ENCODE data around the gene NPIPB6.
A peak's percentile ranks its signal among the peaks of the same experiment; 100 is the strongest.

The NPIPB6 gene

GRCh38 chr16:28321700-28322411 lies 41.5 kb downstream of the NPIPB6 start:
- DNase-seq: no peak

- no peak for DNase-seq
Measured at GRCh38 chr16:28320741-28321140, 42.6 kb downstream of the NPIPB6 start.

GRCh38 chr16:28320023-28320561 lies 43.2 kb downstream of the NPIPB6 start:
- DNase-seq: no peak

- DNase-seq: no peak
Measured at GRCh38 chr16:28319476-28320022, 43.8 kb downstream of the NPIPB6 start.

- no peak for DNase-seq
Measured at GRCh38 chr16:28318042-28318744, 45.1 kb downstream of the NPIPB6 start.

GRCh38 chr16:28317040-28317880 lies 46.0 kb downstream of the NPIPB6 start:
- DNase-seq: no peak

- no peak for DNase-seq
Measured at GRCh38 chr16:28316054-28316453, 47.3 kb downstream of the NPIPB6 start.

- DNase-seq: no peak
Measured at GRCh38 chr16:28313587-28313986, 49.7 kb downstream of the NPIPB6 start.

- no peak for DNase-seq
Measured at GRCh38 chr16:28312327-28312726, 51.0 kb downstream of the NPIPB6 start.

GRCh38 chr16:28311913-28312312 lies 51.4 kb downstream of the NPIPB6 start:
- DNase-seq: no peak

- no peak for DNase-seq
Measured at GRCh38 chr16:28311413-28311812, 51.9 kb downstream of the NPIPB6 start.

- no peak for DNase-seq
Measured at GRCh38 chr16:28310796-28311195, 52.5 kb downstream of the NPIPB6 start.

GRCh38 chr16:28309811-28310311 lies 53.4 kb downstream of the NPIPB6 start:
- no peak for DNase-seq

- DNase-seq: no peak
Measured at GRCh38 chr16:28308794-28309584, 54.3 kb downstream of the NPIPB6 start.

- no peak for DNase-seq
Measured at GRCh38 chr16:28307936-28308335, 55.4 kb downstream of the NPIPB6 start.

GRCh38 chr16:28304214-28304613 lies 59.1 kb downstream of the NPIPB6 start:
- no peak for DNase-seq

GRCh38 chr16:28303132-28303531 lies 60.2 kb downstream of the NPIPB6 start:
- DNase-seq: no peak

GRCh38 chr16:28301620-28302019 lies 61.7 kb downstream of the NPIPB6 start:
- no peak for DNase-seq

GRCh38 chr16:28301154-28301553 lies 62.2 kb downstream of the NPIPB6 start:
- no peak for DNase-seq

GRCh38 chr16:28300327-28300726 lies 63.0 kb downstream of the NPIPB6 start:
- no peak for DNase-seq

GRCh38 chr16:28298511-28298878 lies 64.8 kb downstream of the NPIPB6 start:
- DNase-seq: peak; percentile 51
